RWPE2 (cell line): ENCODE results near the gene NUDT17.

Experiments
- ATAC-seq: fragments of 200-7000 bp; cut with Tn5 transposase; 3 replicates; pipeline ENCODE4 v1.9.1; 2021; ENCODE audit warnings: low read depth
- DNase-seq: peaks from one replicate; pipeline ENCODE4 v3.0.0-alpha.2; 2020; ENCODE audit warnings: low spot score
- H3K27ac ChIP-seq: fragments of 450-650 bp; 2 replicates; pipeline ENCODE4 v1.5.1; 2017; ENCODE audit warnings: mild to moderate bottlenecking; ENCODE audit not compliant: poor library complexity, severe bottlenecking
- H3K27me3 ChIP-seq: fragments of 250-450 bp; sonication (Bioruptor Pico); 2 replicates; pipeline ENCODE4 v1.5.1; 2021; ENCODE audit warnings: mild to moderate bottlenecking, moderate library complexity; ENCODE audit not compliant: insufficient read depth, poor library complexity, severe bottlenecking
- H3K36me3 ChIP-seq: fragments of 250-450 bp; sonication (Bioruptor Pico); 2 replicates; pipeline ENCODE4 v1.5.1; 2020; ENCODE audit warnings: low read depth, mild to moderate bottlenecking, moderate library complexity
- H3K4me1 ChIP-seq: fragments of 250-450 bp; sonication (Bioruptor Pico); 2 replicates; pipeline ENCODE4 v1.5.1; 2021; ENCODE audit warnings: mild to moderate bottlenecking, moderate library complexity; ENCODE audit not compliant: insufficient read depth, poor library complexity, severe bottlenecking
- H3K4me3 ChIP-seq: fragments of 250-450 bp; sonication (Bioruptor Pico); 2 replicates; pipeline ENCODE4 v1.5.1; 2021; ENCODE audit warnings: mild to moderate bottlenecking, moderate library complexity; ENCODE audit not compliant: severe bottlenecking
- H3K9me3 ChIP-seq: fragments of 250-450 bp; sonication (Bioruptor Pico); 2 replicates; pipeline ENCODE4 v1.5.1; 2021; ENCODE audit warnings: mild to moderate bottlenecking, moderate library complexity; ENCODE audit not compliant: severe bottlenecking
- TF ChIP-seq, protein P1 (sequence below): fragments of 450-650 bp; IDR thresholded peaks from one replicate; pipeline ENCODE4 v1.5.1; 2017; ENCODE audit warnings: mild to moderate bottlenecking, moderate library complexity; ENCODE audit not compliant: poor library complexity, severe bottlenecking

NUDT17 gene

GRCh38 chr1:145891587-145892485 is 46.4 kb downstream of the NUDT17 start:
- peak; percentile 97 for ATAC-seq
- H3K9me3 ChIP-seq = no peaks in the 10 kb centered on the region
- peak overlapping the region; percentile 97 for H3K27ac ChIP-seq
- peaks cover 26% of the 10 kb centered on the region for H3K4me1 ChIP-seq
- TF ChIP-seq, protein P1, sequence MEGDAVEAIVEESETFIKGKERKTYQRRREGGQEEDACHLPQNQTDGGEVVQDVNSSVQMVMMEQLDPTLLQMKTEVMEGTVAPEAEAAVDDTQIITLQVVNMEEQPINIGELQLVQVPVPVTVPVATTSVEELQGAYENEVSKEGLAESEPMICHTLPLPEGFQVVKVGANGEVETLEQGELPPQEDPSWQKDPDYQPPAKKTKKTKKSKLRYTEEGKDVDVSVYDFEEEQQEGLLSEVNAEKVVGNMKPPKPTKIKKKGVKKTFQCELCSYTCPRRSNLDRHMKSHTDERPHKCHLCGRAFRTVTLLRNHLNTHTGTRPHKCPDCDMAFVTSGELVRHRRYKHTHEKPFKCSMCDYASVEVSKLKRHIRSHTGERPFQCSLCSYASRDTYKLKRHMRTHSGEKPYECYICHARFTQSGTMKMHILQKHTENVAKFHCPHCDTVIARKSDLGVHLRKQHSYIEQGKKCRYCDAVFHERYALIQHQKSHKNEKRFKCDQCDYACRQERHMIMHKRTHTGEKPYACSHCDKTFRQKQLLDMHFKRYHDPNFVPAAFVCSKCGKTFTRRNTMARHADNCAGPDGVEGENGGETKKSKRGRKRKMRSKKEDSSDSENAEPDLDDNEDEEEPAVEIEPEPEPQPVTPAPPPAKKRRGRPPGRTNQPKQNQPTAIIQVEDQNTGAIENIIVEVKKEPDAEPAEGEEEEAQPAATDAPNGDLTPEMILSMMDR = peak; percentile 99
- H3K36me3 ChIP-seq = no peaks in the 10 kb centered on the region
- peak; percentile 98 for DNase-seq
- no peak overlapping the region for H3K4me3 ChIP-seq
- H3K27me3 ChIP-seq = no peaks in the 10 kb centered on the region

DNA sequence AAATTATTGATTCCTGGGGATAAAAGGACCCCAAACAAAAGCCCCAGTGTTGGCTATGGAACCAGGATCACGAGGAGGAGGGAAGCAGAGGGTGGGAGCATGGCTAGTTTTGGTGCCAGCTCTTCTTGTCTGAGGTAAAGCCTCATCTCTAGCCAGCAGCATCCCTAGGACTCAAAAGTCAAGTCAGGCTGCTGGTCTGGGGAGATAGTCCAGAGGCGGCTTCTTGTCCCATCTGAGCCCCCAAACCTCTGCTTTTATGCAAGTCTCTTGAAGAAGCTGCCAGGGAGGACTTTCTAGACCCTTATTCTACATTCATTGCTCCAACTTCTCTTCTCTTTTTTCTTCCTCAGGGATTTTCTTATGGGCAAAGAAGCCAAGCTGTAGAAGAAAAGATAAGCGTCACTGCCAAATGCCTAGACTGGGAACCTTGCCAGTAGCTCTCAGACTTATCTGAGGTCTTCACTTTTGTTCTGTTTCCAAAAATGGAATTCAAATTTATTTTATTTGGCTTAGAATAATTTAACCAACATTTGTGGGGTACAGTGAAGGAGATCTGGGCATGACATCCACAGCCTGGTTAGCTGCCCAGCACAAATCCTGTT is 47.2 kb downstream of the NUDT17 start:
- no peaks in the 10 kb centered on the region for H3K36me3 ChIP-seq

DNA sequence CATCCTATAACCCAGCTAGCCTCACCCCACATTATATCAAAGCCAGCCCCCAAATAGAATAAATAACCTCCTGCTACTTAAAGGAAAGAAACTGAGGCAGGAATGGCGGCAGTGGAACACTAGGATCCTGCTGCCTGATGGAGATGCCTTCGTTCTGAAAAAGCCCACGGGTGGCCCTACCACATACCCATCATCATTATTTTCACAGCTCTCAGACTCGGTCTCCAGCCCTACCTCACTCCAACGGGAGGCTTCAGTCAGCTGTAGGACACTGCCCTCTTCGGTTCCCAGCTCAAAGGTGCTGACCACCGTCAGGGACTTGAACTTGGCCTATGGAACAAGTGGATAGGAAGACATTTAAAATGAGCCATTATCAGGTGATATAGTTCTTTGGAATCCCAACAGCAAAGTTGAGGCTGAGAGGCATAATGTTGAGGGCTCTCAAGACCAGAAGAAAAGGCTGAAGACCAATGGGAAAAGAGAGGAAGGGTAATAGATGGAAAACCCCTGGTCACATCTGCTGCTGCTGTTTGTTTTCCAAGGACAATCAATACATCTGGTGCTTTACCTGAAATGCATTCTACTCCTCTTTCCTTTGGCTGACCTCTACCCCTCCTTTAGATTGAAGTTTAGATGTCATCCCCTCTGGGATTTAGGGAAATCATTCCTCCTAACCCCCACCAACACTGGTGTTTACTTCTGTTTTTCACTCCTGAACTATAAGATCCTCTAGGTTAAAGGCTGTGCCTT is 48.1 kb downstream of the NUDT17 start:
- no peak for ATAC-seq

More for the DNA sequence above, 47.2 kb downstream of the NUDT17 start:
- Histone ChIP-seq H3K27ac (peak overlapping the region; percentile 97), H3K9me3 (no peaks in the 10 kb centered on the region), H3K4me3 (no peak overlapping the region), H3K27me3 (no peaks in the 10 kb centered on the region), H3K4me1 (peaks cover 26% of the 10 kb centered on the region)
- ATAC-seq (peak; percentile 1; the same call in 1 of the 3 replicates), DNase-seq (no peak)
- TF ChIP-seq, protein P1 = no peak

DNA sequence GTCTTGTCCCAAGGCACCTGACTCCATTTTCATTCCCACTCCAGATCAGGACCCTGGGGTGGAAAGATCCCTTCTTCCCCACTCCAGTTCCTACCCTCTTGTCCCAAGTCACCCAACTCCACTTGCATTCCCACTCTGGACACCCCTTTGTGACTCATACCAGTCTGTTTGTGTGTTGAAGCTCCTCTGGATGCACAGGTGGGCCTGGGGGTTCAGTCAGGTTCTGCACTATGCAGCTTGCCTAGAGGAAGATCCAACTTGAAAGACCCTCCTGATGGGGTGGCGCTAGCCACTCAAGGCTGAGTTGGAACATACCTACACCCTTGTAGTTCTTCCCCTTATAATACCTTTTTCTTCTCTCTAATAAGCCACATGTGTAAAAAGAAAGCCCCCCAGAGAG is 50.0 kb downstream of the NUDT17 start:
- TF ChIP-seq, protein P1 = no peak
- Histone ChIP-seq H3K36me3 (no peaks in the 10 kb centered on the region), H3K9me3 (no peaks in the 10 kb centered on the region), H3K4me3 (no peak overlapping the region), H3K27ac (no peak overlapping the region), H3K4me1 (peaks cover 24% of the 10 kb centered on the region), H3K27me3 (no peaks in the 10 kb centered on the region)
- ATAC-seq (no peak), DNase-seq (no peak)

More for the DNA sequence above, 48.1 kb downstream of the NUDT17 start:
- no peak for DNase-seq
- H3K27me3 ChIP-seq = no peaks in the 10 kb centered on the region
- no peaks in the 10 kb centered on the region for H3K9me3 ChIP-seq
- H3K4me3 ChIP-seq = no peak overlapping the region
- no peaks in the 10 kb centered on the region for H3K36me3 ChIP-seq
- TF ChIP-seq, protein P1 = no peak
- H3K27ac ChIP-seq = peak overlapping the region; percentile 97
- H3K4me1 ChIP-seq = peaks cover 26% of the 10 kb centered on the region
